Left renal pelvis (tissue), 4 donors: ENCODE measurements around the gene MT2A. TPM values are rescaled to one million over a fixed set of nuclear protein-coding genes. Genes with fewer than 3 reads are reported as not detected.
A peak's percentile ranks its signal among the peaks of the same experiment; 100 is the strongest.

Experiments
- DNase-seq, 4 donors: peaks; one replicate each; pipeline ENCODE4 v3.0.0-alpha.2; 2013; ENCODE audit warnings: low read depth in 4 of 4, low spot score in 3 of 4
- polyA plus RNA-seq, 4 donors: library from polyadenylated mRNA; unstranded; fragments of 120-200 nt; gene quantifications; one replicate each; pipeline ENCODE4 v1.2.1, GENCODE V29; 2013; ENCODE audit not compliant: insufficient read length in 4 of 4

The MT2A gene
- polyA plus RNA-seq, 4 donors = 19.5 to 27.5 (median 23.6) TPM

DNA sequence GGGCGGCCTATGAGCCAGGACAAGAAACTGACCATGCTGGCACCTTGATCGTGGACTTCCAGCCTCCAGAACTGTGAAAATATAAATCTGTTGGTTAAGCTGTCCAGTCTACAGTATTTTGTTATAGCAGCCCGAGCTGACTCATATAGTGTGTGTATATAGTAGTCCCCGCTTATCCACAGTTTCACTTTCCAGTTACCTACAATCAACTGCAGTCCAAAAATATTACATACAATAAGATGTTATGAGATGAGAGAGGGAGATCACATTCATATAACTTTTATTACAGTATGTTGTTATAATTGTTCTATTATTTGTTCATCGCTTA is 14.1 kb upstream of the MT2A start:
- no peak for DNase-seq

DNA sequence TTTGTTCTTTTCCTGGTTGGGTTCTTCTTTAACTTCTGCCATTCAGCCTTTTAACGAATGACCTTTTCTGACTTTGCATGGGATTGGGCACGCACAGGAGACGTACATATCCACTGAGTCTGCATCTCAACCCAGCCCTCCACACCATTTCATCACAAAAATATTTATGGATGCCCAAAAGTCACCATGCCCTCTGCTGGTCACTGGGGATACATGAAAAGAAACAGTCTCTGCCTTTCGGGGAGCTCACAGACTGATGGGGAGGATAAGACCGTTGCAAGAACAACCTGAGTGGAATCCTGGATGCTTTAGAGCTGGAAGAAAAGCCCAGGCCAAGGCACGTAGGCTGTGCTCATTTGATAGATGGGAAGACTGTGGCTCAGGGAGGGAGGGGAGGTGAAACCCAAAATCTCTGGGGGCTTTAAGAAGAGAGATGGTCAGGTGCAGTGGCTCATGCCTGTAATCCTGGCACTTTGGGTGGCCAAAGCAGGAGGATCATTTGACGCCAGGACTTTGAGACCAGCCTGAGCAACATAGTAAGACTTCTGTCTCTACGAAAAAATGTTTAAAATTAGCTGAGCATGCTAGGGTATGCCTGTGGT is 7.9 kb upstream of the MT2A start:
- DNase-seq = no peak

DNA sequence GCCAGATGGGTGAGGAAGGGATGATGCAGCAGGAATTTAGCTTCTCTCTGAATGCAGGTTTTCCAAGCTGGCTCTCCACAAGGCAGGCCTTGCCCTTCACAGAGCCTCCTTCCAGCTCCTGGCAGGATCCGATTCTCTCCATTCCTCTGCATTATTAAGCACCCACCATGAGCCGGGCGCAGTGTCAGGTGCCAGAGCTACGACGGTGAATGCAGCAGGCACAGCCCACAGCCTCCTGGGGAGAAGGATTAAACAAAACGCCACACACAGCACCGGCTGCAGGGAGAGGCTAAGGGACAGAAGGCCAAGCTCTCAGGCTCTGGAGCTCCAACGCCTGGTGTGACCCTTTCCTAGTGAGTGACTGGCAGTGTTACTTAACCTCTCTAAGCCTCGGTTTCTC is 7.1 kb upstream of the MT2A start:
- DNase-seq = no peak

DNA sequence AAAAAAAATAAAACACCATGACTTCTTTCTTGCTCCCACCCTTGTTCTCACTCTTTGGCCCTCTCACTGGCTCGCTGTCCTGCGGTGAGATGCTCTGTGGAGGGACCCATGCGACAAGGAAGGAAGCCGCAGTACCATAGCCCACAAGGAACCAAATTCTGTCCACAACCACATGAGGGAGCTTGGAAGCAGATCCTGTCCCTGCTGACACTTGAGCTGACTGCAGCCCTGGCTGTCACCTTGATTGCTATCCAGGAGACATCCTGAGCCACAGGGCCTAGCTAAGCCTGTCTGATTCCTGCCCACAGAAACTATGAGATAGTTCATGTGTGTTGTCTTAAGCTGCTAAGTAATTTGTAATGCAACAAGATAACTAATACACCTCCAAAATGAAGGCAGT is 4.8 kb upstream of the MT2A start:
- no peak for DNase-seq

DNA sequence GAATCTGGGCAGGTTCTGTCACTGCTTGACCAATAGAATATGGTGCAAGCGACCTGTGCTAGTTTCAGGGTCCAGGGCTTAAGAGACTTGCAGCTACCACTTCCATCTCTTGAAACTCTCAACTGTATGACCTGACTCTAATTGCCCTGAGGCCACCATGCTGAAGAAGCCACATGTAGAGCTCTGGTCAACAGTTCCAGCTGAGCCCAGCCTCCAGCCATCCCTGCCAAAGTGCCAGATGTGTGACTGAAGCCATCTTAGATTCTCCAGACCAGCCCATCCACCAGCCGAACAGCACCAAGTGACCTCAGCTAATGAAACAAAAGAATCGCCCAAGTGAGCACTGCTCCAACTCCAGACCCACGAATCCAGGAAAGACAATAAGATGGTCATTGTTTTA is 3.4 kb upstream of the MT2A start:
- no peak for DNase-seq

DNA sequence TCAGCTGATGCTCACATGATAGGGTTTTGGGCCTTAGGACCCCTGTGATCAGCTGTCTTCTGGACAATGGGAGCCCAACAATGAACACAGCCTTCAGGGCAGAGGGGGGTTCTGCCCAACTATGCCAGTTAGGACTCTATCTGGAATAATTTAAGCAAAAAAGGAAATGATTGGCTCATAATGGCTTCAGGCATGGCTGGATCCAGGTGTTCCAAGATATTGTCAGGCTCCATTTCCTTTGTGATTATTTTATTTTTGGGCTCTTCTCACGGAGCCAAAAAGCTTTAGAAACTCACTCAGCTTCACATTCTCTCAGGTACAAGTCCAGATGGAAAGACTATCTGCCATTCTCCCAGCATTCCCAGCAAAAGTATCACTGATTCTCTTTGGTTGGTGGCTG is 2.9 kb upstream of the MT2A start:
- no peak for DNase-seq

DNA sequence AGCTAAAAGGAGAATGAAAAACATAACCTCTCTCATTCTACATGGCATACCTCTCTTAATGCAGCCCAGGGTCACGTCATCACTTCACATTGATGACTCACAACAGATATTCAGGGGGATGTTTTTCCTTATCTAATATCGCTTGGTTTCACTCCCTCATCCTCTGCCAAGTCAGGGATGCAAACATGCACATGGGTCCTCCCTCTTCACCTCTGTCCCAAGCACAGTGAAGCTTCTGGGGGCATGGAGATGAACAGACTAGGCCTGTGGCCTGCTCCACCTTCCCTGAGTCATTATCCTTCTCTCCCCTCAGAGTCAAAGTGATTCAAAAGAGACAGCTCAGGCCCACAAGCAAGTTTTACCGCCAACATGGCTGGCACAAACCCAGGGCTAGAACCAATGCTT is 2.3 kb upstream of the MT2A start:
- DNase-seq = no peak

DNA sequence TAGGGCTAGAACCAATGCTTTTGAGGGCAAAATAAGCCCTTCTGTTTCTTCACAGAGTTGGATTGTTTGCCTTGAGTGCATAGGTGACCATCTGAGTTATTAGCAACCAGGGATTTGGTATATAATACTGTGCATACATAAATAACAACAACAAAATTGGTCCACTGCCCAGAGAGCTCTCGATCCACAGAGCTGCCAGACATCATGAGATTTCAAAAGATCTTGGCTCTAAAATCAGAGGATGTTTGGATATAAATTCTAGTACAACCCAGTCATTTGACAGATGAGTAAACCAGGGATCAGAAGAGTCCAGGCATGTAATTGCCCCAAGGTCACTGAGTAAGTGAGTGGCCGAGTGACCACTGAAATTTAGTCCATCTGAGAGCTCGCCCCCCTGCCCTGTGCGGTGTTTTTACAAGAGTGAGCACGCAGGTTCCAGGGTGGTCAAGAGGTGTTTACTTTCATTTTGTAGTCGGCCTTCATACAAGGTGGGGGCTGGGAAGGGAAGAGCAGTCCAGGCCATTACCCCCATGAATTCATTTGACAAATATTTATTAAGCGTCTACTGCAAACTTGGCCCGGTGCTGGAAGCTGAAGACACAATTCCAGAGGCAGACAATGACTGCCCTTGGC is 1.8 kb upstream of the MT2A start:
- DNase-seq = no peak

DNA sequence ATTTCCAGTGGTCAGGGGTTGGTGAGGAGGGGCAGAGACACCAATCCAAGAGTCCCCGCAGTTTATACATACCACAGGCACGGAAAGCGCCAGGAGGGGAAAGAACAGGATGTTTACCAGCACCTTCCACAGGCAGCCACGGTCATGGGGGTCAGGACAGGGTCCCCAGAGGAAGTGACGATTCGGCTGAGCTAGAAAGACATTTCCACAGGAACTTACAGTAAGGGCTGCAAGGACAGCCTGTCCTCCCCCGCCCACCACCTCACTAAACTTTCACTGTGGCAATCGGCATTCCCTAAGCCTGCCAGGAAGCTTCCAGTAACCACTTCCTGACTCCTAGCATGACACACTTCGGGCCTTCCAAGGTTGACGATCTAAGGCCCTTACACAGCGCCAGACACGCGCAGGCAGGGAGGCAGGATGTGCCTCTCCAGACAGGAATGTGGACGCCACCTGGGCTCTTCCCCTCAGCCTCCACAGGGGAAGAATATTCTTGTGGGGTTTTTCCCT is 1.2 kb upstream of the MT2A start:
- no peak for DNase-seq

DNA sequence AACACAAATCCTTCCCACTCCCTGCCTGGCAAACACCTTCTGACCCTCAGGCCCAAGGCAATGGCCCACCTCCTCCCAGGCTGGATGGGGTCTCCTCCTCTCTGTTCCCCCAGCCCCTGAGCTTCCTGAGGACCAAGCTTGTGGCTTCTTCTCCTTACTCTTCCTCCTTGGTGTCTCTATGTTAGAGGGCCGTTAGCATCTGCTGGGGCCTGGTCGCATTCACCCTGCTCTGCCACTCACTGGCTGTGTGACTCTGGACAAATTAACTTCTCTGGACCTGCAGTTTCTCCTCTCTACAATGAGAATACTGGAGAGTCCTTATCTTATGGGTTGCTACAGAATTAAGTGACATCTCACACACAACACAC is 725 bp upstream of the MT2A start:
- DNase-seq = no peak

DNA sequence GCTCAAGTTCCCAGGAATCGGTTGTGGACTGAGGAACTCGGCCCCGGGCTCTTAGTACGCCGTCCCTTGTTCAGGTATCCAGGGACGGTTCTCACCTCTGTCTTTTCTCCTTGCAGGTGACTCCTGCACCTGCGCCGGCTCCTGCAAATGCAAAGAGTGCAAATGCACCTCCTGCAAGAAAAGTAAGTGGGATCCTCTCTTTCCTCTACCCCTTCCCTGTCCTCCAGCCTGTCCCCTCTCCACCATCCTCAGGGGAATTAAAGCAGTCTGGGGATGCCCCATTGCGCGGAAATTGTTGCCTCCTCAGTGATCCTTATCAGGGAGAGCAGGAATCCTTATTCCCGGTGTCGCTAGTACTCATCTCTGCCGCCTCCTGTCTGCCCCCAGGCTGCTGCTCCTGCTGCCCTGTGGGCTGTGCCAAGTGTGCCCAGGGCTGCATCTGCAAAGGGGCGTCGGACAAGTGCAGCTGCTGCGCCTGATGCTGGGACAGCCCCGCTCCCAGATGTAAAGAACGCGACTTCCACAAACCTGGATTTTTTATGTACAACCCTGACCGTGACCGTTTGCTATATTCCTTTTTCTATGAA is 585 bp downstream of the MT2A start:
- DNase-seq = no peak

DNA sequence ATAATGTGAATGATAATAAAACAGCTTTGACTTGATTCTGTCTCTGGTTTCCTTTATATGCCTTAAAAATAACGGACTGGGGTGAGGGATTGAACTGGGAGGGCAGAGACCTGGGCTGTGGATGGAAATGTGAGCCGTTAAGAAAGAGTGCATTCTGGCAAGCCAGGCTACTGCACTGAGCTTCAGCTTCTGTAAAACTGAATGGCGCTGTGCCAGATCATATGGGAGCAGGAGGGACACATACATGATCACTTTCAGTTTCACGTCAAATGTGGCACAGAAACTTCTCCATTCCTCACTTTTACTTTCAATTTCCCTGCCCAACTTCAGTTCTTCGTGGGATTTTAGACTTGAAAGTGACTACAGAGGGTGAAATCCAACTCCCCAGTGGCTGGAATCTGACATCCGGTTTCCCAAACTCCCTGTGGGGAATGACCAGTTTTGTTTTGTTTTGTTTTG is 1.1 kb downstream of the MT2A start:
- DNase-seq = peak in 1 of 4 donors; percentile 61

DNA sequence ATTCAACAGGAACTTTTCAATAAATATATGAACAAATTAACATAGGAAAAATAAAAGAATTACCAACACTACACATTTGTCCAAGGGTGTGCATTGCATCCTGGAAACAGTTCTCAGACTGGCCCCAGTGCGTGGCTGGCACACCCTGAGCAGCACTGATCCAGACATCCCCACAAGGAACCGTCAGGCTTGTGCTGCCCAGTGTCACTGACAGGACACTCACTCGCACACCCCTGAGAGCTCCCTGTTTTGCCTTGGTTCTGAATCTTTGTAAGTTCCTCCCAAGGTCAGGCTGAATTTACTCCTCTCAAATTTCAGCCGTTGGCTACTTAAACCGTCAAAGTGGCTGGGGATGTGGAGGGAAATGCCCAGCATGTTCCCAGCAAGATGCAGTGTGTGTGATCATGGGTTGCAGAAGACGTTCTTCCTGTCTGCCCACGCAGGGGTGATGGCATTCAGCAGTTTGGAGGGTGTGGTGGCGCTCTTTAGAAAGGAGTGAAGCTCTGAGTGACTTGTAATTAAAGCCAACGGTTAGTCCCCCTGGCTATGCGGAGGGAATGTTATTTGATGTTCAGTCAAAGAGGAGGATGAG is 1.7 kb downstream of the MT2A start:
- no peak for DNase-seq

DNA sequence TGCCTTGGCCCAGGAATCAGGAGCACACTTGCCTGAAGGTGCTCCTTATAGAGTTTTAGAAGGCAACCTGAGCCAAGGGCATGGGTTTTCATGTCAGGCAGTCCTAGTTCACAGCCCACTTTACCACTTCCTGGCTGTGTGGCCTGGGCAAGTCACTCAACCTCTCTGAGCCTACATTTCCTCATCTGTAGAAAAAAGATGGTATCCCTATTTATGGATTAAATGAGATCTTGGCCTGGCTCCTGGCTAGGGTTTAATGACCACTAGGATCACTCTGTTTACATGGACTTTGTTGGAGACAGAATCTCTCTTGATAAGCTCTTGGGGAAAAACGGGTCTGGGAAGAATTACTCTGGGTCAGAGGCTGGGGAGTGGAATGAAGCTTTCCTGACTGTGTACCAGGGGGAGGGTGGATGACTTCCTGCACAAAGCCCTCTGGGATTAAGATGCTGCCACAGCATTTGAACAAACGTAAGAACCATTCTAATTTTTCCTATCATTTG is 2.3 kb downstream of the MT2A start:
- no peak for DNase-seq

DNA sequence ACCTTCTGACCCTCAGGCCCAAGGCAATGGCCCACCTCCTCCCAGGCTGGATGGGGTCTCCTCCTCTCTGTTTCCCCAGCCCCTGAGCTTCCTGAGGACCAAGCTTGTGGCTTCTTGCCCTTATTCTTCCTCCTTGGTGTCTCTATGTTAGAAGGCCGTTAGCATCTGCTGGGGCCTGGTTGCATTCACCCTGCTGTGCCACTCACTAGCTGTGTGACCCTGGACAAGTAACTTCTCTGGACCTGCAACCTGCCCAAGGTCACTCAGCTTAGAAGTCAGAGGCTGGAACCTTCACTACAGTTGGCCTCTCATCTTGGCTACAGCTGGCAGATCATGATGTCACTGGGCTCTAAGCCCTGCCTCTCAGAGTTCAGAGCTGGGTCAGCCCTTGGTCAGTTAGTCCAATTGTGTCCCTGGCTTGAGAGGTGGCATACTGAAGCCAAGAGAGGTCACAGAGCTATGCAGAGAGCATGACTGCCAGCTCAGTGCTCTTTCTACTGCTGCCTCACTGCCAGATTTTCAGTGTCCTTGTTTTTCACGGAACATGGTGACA is 3.0 kb downstream of the MT2A start:
- DNase-seq = no peak

DNA sequence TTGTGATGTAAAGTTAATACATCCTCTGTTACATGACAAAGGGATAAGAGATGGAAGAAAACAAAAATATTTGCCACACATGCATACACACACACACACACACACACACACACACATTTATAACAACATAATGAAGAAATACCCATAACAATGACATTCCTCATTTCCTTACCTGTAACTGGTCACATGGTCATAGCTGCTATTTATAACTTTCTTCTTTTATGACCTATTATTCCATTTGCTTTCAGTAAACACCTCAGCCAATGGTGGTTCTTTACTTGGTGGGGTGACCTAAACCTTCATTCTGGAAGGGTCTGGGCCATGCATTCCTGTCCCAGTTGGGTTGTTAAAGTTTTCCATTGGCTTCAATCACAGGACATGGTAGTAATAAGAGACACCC is 5.3 kb downstream of the MT2A start:
- DNase-seq = no peak

DNA sequence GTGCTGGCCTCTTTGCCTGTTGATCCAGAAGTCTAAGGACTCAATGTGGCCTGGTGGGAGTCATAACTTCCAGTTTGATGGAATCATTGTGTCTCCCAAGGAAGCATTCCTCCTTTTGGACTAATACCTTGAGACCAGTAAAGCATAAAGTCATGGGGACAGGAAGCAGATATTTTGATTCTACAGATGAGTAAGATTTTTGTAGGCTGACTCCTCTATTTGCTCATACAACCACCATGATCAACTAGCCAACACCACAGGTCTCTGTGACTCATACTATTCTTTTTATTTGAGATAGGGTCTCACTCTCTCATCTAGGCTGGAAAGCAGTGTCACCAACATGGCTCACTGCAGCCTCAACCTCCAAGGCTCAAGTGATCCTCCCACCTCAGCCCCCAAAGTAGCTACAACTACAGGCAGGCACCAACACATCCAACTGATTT is 6.2 kb downstream of the MT2A start:
- DNase-seq = no peak

DNA sequence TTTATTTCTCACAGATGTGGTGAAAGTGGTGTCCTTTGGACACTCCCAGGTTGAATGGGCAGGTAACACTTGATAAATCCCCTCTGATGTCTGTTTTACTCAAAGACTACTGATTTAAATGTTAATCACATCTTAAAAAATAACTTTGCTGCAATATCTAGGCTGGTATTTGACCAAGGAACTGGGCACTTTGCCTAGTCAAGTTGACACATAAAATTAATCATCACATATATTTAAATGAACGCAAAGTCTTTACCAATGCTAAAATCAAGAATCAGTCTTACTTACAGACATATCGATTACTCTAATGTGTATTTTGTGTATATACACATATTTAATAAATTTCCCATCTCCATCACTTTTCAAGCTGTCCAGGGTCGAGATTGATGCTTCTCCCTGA is 7.0 kb downstream of the MT2A start:
- no peak for DNase-seq

DNA sequence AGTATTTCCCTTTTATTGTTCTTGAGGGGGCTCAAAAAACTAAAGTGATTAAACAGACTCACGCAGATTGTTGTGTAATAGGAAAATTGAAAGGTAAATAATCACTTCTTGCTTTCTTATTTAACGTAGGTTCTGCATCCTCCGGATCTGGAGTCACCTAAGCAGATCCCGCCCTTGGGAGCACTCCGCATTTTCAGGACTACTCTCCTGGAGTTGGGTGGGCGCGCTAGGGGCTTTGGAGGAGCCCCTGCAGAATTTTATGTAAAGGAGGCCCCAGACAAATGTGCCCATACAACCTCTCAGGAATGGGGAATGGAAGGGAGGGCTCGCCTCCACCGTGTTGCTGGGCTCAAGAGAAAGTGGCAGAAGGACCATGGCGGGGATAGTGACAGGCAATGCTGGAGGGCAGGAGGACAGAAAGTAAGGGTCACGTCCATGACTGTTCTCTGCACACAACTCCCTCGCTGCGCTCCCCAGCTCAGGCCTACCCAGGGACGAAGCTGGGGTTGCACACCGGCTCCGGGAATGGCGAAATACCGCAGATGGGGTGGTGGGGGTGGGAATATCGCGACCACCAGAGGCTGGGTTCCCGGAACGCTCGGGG is 8.3 kb downstream of the MT2A start:
- no peak for DNase-seq

DNA sequence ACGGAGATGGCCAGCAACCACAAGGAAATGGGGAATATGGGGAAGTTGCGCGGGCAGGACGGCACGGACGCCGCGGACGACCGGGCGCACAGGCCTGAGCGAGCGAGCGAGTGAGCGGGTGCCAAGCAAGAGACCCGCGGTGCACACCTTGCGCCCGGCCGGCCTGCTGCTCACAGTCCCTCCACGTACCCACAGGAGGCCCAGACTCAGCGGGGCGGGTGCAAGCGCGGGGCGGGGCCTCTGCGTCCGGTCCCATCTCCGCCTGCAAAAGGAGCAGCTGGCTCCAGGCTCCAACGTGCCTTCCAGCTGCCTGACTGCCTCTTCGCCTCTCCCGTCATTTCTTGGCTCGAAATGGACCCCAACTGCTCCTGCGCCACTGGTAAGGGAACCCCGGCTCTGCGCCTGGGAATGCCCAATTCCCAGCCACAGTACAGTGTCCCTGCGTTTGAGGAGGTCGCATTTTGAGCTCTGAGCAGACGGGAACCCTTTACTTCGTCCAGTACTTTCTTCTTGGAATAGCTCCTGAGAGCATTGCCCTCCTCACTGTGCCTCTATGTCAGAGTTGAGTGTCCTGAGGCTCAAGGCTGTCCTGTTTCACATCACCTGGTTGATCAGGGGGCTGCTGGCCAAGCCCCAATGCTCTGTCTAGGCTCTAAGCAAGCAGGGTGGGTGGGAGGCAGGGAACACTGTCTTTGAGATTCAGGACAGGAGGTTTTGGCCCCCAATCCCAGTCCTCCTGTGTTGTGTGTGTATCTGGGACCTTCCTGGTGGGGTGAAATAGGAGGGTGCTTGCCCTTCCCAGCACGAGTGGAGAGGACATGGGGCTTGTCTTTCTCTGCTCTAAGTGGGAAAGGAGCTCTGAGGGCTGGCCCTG is 9.1 kb downstream of the MT2A start:
- DNase-seq = no peak
